Activated CD4-positive, alpha-beta T cell treated with anti-CD3 and anti-CD28 coated beads, Interleukin-2, amount 50 U/mL, for 4 hours (primary cell): ENCODE measurements around the gene ECT2L.
"Not testable (repeated sequence)": the region's sequence is repeated elsewhere in the genome, so short reads cannot be mapped to it uniquely, and the experiment has no call there.

Experiments
- DNase-seq, 2 experiments: peaks; one replicate each; pipeline ENCODE4 v3.0.0-alpha.2; 2020

Gene ECT2L

DNA sequence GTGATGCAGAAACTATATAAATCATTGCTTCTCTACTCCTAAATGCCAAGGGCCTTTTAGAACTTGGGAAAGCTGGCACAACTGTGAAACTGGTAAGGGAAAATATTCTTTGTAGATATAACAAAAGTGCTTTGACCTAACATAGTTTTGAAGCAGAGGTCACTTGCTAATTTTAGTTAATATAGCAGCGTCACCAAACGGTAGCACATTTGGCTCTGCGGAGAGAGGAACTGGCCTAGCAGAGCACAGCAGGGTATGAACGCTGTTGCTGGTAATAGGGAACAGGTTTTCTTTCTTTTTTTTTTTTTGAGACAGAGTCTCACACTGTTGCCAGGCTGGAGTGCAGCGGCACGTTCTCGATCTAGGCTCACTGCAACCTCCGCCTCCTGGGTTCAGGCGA is 67.4 kb downstream of the ECT2L start:
- DNase-seq: no peak

DNA sequence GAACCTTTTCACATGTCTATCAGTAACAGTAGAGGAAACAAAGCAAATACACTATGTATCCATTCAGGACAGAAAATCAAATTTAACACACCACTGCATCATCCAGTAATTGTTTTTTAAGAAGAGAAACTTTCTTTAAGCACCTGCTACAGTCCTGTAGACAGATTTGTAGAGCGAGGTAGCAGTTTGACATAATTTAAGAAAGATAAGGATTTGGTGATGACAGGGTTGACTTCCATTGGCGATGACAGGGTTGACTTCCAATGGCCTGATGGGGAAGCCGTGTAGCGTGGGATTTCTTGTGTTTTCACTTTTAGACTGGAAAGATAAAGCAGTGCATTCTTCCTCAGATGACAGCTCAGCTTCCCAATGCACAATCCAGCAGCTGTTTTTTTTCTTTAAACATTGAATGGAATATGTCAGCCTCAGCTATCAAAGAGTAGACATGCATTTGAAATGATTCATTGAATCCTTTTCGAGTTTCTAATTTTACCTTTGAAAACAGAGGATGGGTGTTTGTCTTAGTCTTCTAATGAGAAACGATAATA is 68.5 kb downstream of the ECT2L start:
- no peak for DNase-seq

DNA sequence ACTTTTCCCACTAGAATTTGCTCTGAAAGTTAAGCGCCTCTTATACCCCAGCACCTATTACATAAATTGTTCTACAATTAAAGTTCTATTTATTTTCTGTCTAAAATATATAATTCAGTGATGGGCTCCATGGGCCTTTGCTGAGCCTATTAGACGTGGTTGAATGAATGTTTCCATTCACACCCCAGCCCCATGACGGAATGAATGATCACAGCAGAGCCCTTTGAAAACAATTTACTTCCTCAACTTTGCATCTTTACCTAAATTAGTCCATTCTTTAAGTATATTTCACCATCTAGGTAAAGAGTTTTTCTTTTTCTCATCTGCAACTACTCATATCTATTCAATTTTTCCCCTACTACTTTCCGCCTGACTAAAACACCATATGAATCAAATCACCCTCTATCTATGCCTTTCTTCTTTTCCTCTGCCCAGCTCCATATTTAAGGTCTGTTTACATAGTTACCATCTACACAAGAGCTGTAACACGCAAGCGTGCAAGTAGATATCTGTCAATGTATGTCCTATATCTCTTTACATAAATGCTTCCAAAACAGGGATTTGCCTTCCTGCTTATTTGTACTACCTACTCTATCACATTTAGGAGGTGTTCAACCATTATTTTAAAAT is 69.7 kb downstream of the ECT2L start:
- DNase-seq: no peak

DNA sequence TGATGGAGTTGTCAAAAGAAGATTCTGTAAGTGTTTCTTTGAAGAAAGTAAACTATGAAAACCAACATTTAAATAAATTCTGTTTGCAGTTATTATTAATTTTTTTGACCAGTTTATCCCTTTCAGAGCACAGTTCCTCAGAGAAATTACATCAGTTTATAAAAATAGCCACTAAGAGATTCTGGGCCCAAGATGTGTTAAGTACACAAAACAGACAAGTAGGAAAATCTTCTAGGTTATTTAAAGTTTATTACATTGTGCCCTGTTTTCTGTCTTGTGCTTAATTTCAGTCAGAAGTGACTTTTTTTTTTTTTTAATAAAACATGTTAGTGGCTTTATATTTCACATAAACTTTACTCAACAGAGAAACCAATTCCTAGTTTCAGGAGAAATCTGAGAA is 72.3 kb downstream of the ECT2L start:
- no peak for DNase-seq

DNA sequence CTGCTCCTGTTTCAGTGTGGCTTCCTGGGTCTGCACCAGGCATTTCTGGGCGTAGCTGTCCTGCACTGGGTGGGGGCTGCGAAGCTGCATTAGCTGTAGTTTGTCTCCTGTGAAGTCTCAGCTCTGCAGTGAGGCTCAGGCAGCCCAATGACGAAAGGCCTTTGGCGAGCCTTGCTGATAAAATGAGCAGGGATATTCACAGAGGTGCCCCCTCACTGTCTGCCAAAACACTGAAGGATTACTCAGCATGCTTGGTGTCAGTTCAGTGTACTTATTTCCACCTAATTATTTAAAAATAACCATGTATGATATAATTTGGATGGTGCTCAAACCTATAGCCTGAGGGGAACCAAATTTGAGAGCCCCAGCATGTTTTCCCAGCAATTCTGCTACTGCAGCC is 73.5 kb downstream of the ECT2L start:
- no peak for DNase-seq

DNA sequence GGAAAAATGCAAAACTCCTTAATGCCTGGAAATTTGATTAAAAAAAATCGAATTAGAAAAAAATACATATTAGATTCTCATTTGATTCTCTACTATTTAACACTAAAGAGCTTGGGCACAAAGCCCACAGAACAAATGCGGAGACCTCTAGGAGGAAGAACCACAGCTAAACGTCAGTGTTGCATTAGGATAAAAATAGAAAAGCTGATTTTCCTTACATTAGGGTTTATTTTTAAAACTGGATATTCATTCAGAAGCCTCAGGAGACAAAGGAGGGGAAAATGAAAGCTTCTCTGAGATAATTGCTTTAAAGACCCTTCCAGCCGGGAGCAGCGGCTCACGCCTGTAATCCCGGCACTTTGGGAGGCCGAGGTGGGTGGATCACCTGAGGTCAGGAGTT is 77.3 kb downstream of the ECT2L start:
- no peak for DNase-seq

DNA sequence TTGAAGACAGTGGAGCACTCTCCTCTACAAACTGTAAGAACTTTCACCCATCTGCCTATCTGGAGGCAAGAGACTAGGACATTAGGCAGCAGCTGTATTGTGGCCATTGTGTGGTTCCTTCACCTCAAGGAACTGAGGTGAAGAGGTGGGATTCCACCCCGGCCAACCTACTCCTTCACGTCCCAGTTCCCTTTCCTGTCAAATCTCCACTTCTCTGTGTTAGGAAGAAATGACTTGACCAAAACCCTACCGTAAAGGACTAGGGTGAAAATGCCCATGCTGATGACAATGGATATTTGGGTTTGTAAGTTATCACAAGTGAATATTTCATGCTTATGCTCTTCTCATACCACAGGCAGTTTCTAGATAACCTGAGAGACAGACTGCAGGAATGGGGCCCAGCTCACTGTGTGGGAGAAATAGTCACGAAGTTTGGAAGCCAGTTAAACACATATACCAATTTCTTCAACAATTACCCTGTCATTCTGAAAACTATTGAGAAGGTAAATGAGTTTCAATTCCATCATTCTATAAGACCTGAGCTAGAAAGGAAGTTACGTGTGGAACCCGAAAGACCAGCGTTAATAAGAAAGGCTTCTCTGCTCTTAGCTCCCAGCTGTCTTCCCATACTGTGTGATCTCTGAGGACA is 86.6 kb downstream of the ECT2L start:
- DNase-seq: no peak

DNA sequence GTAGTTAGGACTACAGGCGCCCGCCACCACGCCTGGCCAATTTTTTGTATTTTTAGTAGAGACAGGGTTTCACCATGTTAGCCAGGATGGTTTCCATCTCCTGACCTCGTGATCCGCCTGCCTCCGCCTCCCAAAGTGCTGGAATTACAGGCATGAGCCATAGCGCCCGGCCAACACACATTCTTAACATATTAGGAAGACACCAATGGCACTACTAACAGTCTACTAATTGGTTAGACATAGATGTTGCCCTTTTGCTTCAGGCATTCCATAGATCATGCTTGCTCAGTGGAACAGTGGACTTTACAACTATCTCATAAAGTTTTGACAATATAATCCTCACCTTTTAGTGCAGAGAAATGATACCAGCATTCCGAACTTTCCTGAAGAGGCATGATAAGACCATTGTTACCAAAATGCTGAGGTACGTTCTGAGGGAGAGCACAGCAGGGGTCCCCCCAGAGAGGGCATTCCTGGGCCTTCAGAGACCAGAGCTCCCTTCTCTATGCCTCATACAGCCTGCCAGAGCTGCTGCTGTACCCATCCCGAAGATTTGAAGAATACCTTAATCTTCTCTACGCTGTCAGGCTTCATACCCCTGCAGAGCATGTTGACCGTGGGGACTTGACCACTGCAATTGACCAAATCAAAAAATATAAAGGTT is 89.4 kb downstream of the ECT2L start:
- DNase-seq: no peak

DNA sequence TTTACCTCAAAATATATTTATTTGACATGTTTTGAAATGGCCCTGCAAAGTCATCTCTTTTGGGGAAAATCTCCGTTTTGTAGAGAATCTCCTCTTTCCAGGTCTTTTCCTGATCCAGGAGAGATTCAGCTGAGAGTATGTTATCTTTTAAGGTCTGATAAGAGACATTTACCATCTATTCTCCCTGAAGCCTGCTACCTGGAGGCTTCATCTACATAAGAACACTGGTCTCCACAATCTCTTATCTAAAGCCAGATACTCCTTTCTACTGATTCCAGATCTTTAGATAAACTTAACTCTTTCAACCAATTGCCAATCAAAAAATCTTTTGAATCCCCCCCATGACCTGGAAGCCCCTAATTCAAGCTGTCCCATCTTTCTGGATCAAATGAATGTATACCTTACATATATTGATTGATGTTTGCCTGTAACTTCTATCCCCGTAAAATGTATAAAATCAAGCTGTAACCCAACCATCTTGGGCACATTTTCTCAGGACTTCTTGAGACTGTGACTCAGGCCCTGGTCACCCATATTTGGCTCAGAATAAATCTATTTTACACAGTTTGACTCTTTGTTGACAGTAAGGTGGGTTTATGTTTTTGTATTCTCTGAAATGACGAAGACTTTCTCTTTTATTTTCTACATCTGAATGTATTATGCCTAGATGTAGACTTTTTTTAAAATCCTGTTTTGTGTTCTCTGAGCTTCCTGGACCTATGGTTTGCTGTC is 95.5 kb downstream of the ECT2L start:
- DNase-seq: no peak

DNA sequence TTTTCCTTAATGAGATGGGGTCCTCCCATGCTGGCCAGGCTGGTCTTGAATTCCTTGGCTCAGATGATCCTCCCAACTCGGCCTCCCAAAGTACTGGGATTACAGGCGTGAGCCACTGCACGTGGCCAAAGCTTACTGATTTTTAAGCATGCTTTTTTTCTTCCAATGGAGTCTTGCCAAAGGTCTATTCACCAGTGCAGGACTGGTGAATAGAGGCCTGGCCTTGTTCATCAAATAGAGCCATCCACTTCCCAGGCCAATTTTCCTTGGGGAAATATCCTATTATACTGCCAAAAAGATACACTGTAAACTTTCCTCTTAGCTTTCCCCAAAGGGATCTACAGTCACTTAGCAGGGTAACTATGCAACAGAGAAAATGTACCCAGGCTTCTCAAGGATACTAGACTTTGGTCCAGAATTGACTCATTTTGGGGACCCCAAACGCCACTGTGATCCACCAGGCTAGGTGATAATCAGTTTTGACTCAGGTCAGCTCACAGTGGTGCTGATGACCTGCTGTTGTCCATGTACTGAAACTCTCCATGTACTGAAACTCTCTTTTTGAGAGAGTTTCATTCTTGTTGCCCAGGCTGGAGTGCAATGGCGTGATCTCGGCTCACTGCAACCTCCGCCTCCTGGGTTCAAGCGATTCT is 100.3 kb downstream of the ECT2L start:
- DNase-seq: no peak

DNA sequence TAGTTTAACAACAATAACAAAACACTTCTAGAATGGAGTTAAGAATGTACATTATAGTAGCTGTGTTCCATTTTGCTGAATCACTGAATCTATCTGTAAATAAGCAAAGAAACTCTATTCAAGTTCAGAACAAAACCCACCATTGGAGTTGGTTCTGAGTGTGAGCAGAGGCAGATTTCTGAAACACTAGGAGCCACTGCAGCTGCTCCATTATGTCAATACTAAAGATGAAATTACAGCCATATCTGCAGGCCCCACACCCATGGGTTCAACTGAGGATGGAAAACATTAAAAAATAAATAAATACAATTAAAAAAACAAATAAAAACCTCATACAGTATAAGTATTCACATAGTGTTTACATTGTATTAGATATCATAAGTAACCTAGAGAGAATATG is 101.1 kb downstream of the ECT2L start:
- no peak for DNase-seq

DNA sequence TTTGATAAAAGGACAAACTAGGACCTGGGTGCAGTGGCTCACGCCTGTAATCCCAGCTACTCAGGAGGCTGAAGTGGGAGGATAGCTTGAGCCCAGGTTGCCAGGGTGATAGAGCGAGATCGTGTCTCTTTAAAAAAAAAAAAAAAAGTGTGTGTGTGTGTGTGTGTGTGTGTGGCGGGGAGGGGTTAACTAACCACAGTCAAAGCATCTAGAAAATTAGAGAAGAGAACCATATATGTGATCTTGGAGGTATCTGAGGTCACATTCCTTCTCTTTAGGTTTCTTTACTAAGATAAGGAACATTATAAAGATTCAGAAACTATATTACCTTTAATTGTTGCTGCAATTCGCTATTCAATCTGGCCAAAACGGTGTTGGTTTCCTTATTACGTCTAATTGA is 111.3 kb downstream of the ECT2L start:
- DNase-seq: no peak

DNA sequence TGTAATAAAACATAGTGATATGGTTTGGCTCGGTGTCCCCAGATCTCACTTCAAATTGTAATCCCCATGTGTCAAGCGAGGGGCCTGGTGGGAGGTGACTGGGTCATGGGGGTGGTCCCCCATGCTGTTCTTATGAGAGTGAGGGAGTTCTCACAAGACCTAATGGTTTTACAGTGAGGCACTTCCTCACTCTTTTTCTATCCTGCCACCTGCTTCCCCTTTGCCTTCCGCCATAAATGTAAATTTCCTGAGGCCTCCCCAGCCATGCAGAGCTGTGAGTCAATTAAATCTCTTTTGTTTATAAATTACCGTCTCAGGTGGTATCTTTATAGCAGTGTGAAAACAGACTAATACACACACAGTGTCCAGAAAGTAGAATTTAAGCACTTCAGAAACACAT is 113.6 kb downstream of the ECT2L start:
- no peak for DNase-seq

DNA sequence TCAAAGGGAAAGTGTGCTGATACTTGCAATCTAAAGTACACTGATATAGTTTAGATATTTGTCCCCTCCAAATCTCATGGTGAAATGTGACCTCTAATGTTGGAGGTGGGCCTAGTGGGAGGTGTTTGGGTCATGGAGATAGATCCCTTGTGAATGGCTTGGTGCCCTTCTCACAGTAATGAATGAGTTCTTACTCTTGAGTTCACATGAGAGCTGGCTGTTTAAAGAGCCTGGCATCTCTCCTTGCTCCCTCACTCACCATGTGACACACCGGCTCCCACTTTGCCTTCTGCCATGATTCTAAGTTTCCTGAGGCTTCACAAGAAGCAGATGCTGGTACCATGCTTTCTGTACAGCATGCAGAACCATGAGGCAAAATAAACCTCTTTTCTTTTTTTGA is 114.1 kb downstream of the ECT2L start:
- no peak for DNase-seq

DNA sequence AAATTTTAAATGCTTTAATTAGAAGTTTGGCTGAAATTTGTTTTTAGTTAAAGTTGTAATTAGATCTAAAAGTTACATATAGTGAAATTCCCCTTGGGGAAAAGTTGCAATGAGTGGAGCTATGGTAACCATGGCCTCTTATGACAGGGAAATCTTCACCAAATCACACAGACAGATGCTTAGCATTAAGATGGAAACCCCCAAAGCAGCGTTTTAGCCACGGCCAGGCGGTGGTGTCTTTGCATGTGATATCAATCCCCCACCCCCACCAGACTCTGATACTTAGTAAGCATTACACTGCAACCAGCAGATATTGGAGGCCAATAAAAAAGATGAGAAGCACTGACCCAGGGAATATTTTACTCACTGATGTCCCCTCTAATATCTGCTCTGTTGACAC is 116.4 kb downstream of the ECT2L start:
- no peak for DNase-seq

DNA sequence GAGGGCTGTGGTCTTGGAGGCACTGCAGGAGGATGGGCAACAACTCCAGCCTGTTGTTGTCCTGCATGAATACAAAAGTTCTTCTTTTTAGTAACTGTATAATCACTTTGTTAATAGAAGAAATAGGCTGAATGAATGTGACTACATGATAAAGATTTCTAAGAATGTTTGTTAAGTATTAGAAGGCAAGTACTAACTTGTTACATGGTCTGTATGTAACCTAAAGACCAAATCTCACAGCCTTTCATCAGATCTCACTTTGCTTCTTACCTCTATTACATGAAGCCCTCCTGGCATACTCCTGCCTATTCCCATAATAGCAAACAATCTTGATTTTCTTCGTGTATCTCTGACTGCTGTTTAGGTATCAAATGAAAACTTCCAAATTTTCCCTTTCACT is 118.8 kb downstream of the ECT2L start:
- DNase-seq: no peak

DNA sequence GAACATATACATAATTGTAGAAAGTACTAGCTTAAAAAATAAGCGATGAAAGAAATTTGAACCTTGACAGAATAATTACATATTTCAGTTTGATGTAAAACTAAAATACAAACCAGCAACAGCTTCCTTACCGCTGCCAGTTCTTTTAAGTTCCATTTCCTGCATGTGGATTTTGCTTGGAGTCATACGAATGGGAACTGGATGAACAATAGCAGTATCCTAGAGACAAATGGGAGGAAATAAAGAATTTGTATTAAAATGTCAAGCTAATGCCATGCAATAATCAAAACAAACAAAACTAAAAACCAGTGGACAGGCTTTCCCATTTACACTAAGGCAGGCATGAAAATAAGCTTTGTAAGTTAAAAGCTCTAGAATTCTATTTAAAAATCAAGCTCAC is 125.0 kb downstream of the ECT2L start:
- DNase-seq: no peak

DNA sequence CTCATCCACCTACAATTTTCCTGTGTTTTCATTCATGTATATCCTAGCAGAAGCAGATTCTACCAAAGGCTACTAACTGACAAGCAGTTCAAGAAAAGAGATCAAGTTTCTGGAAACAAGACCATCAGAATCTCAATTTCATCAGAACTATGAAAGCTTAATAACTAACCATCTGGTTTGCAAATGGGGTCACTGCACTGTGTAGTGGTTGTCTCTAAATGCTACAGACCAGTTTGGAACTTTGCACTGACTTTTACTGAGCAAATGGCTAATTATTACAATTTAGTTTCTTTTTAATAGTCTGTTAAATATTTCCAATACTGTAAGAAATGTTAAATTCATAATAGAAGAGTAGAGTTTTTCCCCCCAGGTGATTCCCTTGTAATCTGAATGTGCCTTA is 127.7 kb downstream of the ECT2L start:
- no peak for DNase-seq

DNA sequence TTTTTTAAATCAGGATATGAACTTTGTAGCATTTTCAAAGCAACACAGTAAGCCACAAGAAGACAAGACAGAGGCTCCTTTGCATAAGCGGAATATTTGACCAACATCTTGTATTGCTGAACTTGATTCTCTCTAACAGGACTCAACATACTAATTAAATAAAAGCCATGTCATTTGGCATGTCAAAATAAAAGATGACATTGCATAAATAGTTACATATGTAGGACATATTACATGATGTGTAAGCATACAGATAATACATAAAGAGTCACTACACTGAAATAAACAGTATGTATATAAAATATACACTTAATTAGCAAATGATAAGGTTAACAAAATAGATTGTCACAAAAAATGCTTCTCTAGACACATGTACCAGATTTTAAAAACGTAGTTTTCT is 129.9 kb downstream of the ECT2L start:
- no peak for DNase-seq

DNA sequence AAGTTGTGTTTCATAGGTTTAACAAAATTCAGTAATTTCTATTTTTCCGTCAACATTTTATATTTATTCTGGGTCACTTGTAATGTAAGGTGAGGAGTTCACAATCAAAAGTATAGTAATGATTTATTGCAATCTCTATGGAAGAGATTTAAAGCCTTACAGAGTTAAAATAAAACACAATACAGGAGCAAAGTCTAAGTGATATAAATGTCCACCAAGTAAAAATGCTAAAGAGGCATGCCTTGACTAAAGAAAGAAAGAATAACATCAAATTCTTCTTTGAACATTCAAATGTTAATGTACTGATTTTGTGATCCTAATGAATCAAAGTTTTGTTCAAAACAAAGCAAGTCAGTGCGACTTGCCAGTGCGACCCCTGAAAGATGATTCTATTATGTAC is 130.7 kb downstream of the ECT2L start:
- DNase-seq: no peak

DNA sequence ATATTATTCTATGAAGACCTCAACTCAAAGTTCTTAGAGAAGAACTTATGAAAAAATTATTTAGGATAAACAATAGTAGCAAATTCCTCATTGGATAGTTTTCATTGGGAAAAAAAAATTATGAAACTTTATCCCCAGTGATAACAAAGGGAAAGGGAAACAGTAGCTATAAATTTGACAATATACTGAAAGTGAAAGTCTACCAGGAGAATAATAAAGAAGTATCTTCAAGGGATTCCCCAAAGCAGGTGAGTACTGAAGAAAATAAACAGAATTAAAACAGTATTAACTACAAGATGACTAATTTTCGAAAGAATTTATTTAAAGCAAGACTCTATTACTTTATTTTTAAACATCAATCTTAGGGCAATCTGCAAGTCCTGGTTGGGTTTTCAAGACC is 135.8 kb downstream of the ECT2L start:
- DNase-seq: no peak

DNA sequence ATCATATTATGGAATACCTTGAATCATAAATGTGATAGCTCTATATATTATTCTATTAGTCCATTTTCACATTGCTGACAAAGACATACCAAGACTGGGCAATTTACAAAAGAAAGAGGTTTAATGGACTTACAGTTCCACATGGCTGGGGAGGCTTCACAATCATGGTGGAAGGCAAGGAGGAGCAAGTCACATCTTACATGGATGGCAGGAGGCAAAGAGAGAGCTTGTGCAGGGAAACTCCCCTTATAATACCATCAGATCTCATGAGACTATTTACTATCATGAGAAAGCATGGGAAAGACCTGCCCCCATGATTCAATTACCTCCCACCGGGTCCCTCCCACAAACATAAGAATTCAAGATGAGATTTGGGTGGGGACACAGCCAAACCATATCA is 141.0 kb downstream of the ECT2L start:
- not testable (repeated sequence) for DNase-seq

DNA sequence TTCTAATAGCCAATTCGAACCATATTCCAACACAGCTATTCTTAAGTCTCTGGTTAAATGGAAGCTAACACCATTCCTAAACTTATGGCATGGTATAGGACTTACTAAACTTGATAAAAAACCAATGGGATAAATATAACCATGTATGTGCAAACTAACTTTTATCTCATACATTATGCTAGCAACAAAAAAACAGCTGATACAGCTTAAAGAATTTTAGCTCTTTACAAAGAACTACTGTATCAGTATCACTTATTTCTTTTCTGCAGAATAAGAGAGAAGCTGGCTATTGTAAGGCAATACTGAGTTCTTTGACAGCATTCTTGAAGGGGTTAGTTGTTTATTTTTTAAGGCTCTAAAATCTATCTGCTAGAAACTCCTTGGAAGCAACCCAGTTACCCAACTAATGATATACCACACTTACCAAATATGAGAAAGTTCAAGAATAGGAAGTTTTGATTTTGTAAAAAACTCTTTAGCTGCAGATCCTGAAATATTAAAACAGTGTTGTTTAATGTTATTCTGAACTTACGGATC is 147.3 kb downstream of the ECT2L start:
- DNase-seq: no peak
